OCI-LY3 (cell line): ENCODE data around the gene CYP26B1.

Experiments
- H2AFZ ChIP-seq: fragments of 200-600, 300-600 bp; shearing (Covaris generic); 2 replicates; pipeline ENCODE4 v1.6.0; 2014; ENCODE audit warnings: antibody characterized with exemption, low read depth, low read length
- H3K27ac ChIP-seq: fragments of 200-600, 300-600 bp; sonication (generic); 2 replicates; pipeline ENCODE4 v1.5.1; 2014; ENCODE audit warnings: mild to moderate bottlenecking, low read length, moderate library complexity, mixed read lengths
- H3K27me3 ChIP-seq: fragments of 200-600, 300-600 bp; sonication (generic); 2 replicates; pipeline ENCODE4 v1.6.1; 2014; ENCODE audit warnings: low read depth, low read length, mixed read lengths
- H3K36me3 ChIP-seq: fragments of 200-600, 300-600 bp; sonication (generic); replicated peaks from 2 replicates; pipeline ENCODE3; 2014; ENCODE audit warnings: low read depth, low read length, mixed read lengths
- H3K4me1 ChIP-seq: fragments of 300-600, 200-600 bp; sonication (generic); 2 replicates; pipeline ENCODE4 v1.6.1; 2014; ENCODE audit warnings: low read length, mixed read lengths
- H3K4me2 ChIP-seq: fragments of 200-600, 300-600 bp; sonication (generic); 2 replicates; pipeline ENCODE4 v1.6.1; 2014; ENCODE audit warnings: low read length, mixed read lengths
- H3K4me3 ChIP-seq: fragments of 300-600, 200-600 bp; sonication (generic); 2 replicates; pipeline ENCODE4 v1.5.1; 2014; ENCODE audit warnings: antibody characterized with exemption, mild to moderate bottlenecking, low read length, moderate library complexity
- H3K79me2 ChIP-seq: fragments of 300-600, 200-600 bp; shearing (Covaris generic); 2 replicates; pipeline ENCODE4 v1.6.1; 2014; ENCODE audit warnings: mild to moderate bottlenecking, low read length, mixed read lengths
- H3K9ac ChIP-seq: fragments of 300-600, 200-600 bp; shearing (Covaris generic); 2 replicates; pipeline ENCODE4 v1.6.0; 2014; ENCODE audit warnings: mild to moderate bottlenecking, low read length, moderate library complexity
- H3K9me3 ChIP-seq: fragments of 200-600, 300-600 bp; shearing (Covaris generic); 2 replicates; pipeline ENCODE4 v1.6.1; 2014; ENCODE audit warnings: low read length, mixed read lengths; ENCODE audit not compliant: insufficient read depth
- H4K20me1 ChIP-seq: fragments of 200-600, 300-600 bp; sonication (generic); 2 replicates; pipeline ENCODE4 v1.6.1; 2016; ENCODE audit warnings: low read length, mixed read lengths; ENCODE audit not compliant: insufficient read depth
- EZH2phosphoT487 ChIP-seq: fragments of 200-600 bp; shearing (Covaris generic); IDR thresholded peaks from 2 replicates; pipeline ENCODE4 v1.6.1; 2018; ENCODE audit warnings: antibody characterized with exemption, mixed run types, low read depth
- TF ChIP-seq, protein P1 (sequence below): fragments of 200-600, 300-600 bp; sonication (generic); IDR thresholded peaks from 2 replicates; pipeline ENCODE4 v1.5.1; 2014; ENCODE audit warnings: antibody characterized with exemption, low read length, low read depth

The CYP26B1 gene

DNA sequence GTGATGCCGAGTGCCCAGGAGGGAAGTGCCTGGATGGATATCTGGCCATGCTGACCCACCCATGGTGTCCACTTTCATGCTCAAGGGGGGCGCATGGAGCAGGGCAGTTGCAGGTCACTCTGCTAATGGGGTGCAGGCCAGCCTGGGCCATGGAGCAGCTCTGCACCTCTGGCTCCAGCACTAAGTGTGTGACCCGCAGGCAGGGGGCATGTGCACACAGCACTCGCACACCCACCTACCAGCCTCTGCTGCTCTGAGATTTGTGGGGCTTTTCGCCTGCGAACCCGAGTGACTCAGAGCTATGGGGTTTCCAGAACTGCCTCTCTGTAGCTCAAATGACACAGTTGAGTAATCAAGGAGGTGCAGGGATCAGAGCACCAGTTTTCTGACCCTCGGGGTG is 66.2 kb downstream of the CYP26B1 start:
- TF ChIP-seq, protein P1, sequence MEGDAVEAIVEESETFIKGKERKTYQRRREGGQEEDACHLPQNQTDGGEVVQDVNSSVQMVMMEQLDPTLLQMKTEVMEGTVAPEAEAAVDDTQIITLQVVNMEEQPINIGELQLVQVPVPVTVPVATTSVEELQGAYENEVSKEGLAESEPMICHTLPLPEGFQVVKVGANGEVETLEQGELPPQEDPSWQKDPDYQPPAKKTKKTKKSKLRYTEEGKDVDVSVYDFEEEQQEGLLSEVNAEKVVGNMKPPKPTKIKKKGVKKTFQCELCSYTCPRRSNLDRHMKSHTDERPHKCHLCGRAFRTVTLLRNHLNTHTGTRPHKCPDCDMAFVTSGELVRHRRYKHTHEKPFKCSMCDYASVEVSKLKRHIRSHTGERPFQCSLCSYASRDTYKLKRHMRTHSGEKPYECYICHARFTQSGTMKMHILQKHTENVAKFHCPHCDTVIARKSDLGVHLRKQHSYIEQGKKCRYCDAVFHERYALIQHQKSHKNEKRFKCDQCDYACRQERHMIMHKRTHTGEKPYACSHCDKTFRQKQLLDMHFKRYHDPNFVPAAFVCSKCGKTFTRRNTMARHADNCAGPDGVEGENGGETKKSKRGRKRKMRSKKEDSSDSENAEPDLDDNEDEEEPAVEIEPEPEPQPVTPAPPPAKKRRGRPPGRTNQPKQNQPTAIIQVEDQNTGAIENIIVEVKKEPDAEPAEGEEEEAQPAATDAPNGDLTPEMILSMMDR, result no peak
- TF ChIP-seq EZH2phosphoT487, result no peak
- Histone ChIP-seq H3K4me2 (no peak overlapping the region), H3K79me2 (no peaks in the 10 kb centered on the region), H3K9me3 (no peaks in the 10 kb centered on the region), H3K27ac (no peak overlapping the region), H3K27me3 (no peaks in the 10 kb centered on the region), H2AFZ (no peak overlapping the region), H3K4me1 (no peaks in the 10 kb centered on the region), H3K36me3 (no peaks in the 10 kb centered on the region), H3K9ac (no peak overlapping the region), H4K20me1 (no peaks in the 10 kb centered on the region), H3K4me3 (no peak overlapping the region)

DNA sequence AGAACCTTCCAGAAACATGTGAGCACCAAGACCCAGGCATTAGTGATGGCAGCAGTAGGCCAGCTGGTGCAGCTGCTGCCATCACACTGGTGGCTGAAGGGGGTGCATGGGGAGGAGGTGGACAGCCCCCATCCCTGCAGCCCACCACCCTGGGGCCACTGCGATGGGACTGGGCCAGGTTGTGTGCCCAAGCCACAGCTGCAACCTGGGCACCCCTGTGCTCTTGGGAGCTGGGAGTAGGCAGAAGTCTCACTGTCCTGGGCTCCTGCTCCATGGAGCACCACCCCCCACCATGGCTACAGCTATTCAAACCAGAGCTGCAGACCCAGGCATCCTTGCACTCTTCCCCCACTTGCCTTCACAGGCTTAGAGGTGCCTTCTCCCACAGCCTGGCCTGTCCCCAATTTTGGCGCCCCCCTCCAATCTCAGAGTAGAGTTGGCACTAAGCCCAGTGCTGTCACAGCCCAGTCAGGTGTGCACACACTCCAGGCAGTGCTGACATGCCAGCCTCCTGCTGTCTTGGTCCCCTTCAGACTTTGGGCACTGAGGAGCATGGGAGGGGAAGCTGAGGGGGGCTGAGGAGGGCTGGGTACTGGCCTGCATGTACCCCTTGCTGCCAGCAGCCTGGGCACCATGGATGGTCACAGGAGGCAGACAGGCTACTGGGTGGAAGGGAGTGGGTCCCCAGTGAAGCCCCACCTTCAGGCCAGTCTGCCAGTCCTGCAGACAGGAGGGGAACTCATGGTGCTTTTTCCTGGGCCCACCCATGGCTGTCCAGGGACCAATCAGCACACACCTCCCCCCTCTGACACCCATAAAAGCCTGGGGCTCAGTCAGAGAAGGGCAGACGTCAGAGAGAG is 67.1 kb downstream of the CYP26B1 start:
- H3K27me3 ChIP-seq, result peaks cover 5% of the 10 kb centered on the region; the same call in 1 of the 2 replicates
- H3K4me1 ChIP-seq, result no peaks in the 10 kb centered on the region
- no peaks in the 10 kb centered on the region for H3K9me3 ChIP-seq
- no peaks in the 10 kb centered on the region for H4K20me1 ChIP-seq
- H2AFZ ChIP-seq, result no peak overlapping the region
- no peak overlapping the region for H3K4me3 ChIP-seq
- no peak overlapping the region for H3K9ac ChIP-seq
- H3K79me2 ChIP-seq, result no peaks in the 10 kb centered on the region
- TF ChIP-seq, protein P1, result no peak
- no peak for TF ChIP-seq EZH2phosphoT487
- H3K27ac ChIP-seq, result no peak overlapping the region
- no peaks in the 10 kb centered on the region for H3K36me3 ChIP-seq
- H3K4me2 ChIP-seq, result no peak overlapping the region
